NCI-H748 (cell line): ENCODE results near the gene OR2T8.

Source experiments
- DNase-seq: peaks from one replicate; lab custom pipeline; 2025; ENCODE audit not compliant: unreplicated experiment; lab: John Stamatoyannopoulos, UW

OR2T8 gene

DNA sequence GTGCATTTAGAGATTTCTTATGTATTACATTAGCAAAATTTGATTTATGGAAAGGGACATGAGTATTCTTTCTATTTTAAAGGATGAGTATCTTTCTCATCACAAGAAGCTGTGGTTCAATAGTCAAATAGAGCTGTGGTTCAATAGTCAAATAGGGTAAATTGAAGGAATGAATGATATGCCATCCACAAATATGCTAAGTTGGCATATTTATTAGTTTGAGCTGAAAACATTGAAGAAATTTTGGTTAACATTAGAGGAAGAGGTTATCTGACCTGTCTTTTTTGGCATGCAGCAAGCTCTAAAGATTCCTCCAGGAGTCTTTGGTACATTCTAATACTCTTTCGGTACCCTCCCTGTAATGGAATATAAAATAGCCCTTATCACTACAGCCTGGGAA lies 33.4 kb downstream of the OR2T8 start:
- DNase-seq: no peak

DNA sequence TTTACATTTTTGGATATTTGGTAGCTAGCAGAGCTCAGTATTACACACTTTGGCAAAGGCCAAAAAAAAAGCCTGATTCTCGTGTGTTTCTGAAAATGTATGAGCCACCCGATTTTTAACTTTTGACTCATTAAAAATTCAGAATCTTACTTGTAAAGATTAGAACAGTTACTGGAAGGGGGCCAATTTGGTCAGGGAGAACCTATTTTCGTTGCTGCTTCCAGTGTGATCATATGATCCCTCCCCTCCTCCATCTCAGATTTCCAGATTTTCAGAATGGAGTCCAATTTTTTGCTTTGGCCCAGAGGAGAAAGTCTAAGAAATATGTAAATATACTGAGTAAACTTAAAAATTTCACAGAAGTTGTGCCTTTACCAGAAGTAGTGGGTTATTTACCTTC lies 41.7 kb downstream of the OR2T8 start:
- no peak for DNase-seq

DNA sequence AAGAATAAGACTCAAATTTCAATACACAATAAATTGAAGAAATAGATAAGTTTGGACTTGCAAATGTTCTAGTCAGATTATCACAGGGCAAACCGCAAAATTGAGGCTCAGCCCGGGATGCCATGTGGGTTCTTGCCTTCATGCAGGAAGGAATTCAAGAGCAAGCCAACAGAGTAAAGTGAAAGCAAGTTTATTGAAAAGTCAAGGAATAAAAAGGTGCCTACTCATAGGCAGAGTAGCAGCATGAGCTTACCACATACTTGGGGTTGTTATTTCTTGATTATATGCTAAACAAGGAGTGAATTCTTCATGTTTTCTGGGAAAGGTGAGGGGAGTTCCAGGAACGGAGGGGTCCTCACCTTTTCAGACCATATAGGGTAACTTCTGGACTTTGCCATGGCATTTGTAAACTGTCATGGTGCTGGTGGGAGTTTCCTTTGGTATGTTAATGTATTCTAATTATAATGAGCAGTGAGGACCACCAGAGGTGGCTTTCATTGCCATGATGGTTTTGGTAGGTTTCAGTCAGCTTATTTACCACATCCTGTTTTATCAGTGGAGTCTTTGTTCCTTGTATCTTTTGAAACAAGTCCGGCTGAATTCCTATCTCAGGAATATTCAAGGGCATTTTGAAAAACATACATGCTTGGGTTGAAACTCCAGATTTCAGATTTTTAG lies 43.0 kb downstream of the OR2T8 start:
- DNase-seq: no peak

DNA sequence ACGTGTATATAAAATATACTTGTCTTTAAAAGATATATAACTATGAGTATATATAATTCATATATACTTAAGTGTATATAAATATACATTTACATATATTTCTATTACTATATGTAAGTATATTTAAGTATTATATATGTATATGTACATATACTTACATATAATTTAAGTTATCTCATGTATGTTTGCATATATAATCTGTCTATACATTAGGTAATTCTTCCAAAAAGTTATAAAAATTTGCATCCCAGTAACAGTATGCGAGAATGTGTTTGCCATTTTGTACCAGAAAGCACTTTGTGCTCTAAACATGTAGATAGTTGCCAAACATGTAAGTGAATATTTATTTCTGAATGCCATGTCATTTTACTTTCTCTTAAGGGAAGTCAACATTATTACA lies 44.9 kb downstream of the OR2T8 start, which contains the start of gene OR2AK2:
Gene OR2AK2, plus strand, starts transcription at position 301 of the 400 bp plus-strand sequence. CDS start 144 bp downstream, outside the sequence.
- no peak for DNase-seq

DNA sequence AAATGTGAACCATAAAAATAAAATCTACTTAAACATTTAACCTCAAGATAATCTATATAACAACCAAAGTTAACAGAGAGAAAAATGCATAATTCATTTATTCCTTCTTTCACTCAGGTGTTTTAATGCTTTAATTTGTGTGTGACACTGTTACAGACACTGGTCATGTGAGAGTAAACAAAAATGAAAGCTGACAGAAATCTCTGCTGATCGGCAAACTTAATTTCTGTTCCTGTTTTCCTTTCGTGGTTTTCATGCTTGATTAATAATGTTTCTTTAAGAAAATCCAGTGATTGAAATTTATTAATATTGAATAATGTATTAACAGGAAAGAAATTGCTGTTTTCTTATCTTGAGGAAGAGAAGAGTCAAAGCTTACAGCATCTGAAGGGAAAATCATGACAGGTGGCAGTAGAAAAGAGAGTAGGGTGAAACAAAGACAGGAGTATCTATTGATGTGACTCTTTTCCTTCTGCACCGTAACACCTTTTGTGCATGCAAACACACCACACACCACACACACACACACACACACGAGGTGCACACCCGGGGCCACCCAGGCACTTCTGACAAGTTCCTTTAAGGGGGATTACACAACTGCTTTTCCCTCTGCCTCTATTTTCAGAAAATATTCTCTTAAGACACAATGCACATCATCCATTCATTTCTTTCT lies 46.6 kb downstream of the OR2T8 start:
- peak; percentile 6 for DNase-seq
